Upper lobe of left lung (tissue), 4 donors: ENCODE data around the gene LYZL2.

Source experiments
- POLR2A ChIP-seq, 4 donors: fragments of 450-650 bp; IDR thresholded peaks; one replicate each; pipeline ENCODE4 v1.5.1; 2016 to 2017; ENCODE audit warnings: antibody characterized with exemption in 4 of 4, mild to moderate bottlenecking in 2 of 4
- TF ChIP-seq, protein P1 (sequence below), 6 experiments: fragments of 450-650 bp in 4 of 6; fragments of 200-600 bp in 2 of 6; sonication (generic) in 2 of 6; IDR thresholded peaks; one replicate each; pipeline ENCODE4 v1.5.1; 2016 to 2019; ENCODE audit warnings: antibody characterized with exemption in 6 of 6

DNA sequence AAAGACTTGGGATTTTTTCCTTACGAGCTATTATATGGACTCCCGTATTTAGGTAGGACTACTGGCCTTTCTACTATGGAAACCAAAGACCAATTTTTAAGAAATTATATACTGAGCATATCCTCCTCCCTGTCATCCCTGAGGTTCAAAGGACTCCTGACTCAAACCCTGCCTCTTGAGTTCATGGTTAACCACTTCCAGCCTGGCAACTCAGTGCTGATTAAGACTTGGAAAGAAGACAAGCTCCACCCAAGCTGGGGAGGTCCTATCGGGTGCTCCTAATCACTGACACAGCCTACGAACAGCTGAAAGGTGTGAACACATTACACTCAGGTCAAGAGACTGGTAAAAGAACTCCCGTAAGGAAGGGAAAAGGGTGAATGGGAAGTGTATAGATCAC lies 66.8 kb downstream of the LYZL2 start:
- TF ChIP-seq, protein P1, sequence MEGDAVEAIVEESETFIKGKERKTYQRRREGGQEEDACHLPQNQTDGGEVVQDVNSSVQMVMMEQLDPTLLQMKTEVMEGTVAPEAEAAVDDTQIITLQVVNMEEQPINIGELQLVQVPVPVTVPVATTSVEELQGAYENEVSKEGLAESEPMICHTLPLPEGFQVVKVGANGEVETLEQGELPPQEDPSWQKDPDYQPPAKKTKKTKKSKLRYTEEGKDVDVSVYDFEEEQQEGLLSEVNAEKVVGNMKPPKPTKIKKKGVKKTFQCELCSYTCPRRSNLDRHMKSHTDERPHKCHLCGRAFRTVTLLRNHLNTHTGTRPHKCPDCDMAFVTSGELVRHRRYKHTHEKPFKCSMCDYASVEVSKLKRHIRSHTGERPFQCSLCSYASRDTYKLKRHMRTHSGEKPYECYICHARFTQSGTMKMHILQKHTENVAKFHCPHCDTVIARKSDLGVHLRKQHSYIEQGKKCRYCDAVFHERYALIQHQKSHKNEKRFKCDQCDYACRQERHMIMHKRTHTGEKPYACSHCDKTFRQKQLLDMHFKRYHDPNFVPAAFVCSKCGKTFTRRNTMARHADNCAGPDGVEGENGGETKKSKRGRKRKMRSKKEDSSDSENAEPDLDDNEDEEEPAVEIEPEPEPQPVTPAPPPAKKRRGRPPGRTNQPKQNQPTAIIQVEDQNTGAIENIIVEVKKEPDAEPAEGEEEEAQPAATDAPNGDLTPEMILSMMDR (IDR thresholded peaks at IDR 0.05), result no peak
- no peak for TF ChIP-seq POLR2A (IDR thresholded peaks at IDR 0.05)
